ENCODE results near the gene CIZ1. TPM values are rescaled to one million over a fixed set of nuclear protein-coding genes. Genes with fewer than 3 reads are reported as not detected.

The CIZ1 gene
- total and polyA plus RNA-seq, 9 of the 15 experiments (the other 6 are each of a cell fraction or from before 2014, with no cell fraction given), result 6.6 to 329 (median 87.8) TPM

DNA sequence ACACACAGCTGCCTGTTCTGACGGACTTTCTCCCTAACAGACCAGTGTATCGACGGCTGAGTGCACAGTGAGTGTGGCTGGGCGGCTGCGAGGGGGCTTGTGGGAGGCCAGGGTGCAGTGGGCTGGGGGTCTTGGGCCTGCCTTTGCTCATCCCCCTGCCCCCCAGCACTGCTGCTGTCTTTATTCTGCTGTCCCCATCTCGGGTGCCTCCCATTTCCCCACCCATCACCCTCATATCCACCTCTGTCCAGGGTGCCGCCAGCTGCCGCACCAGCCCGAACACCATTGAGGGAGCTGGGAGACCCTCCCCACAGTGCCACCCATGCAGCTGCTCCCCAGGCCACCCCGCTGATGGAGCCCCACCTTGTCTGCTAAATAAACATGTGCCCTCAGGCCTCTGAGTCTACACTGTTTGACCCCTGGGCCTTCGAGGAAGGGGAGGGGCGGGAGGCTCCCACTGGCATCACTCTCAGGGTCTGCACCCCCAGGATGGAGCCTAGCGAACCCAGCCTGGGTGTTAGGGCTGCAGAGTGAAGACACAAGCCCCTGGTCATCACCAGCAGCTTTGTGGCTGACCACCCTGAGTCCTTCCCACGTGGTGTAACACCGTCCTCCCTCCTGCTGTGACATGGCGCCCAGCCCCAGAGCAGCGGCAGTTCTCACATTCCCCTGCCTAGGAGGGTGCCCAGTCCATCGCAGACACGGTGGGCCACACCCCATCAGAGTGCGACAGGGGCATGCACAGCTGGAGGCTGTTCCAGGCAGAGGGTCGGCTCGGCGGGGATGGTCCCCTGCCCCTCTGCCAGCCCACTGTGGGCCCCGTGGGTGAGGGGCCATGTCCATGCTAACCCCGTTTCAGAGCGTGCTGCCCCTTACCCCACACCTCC, 38.1 kb downstream of the CIZ1 start (continued):
- TF ChIP-seq ZNF134 (CRISPR knock-in tag; conservative IDR thresholded peaks at IDR 0.05), result peak; percentile 60; the same call in 1 of the 2 replicates

GRCh38 chr9:128152133-128153059, 39.0 kb downstream of the CIZ1 start:
- Histone ChIP-seq H3K79me2 (ENCODE audit: control insufficient read depth, insufficient read depth, low read length) (no peaks in the 10 kb centered on the region), H3K4me1 (replicated peaks in 1 of 2; ENCODE audit: control insufficient read depth in 2 of 2, insufficient read depth in 2 of 2, low read length in 2 of 2) (peaks cover 17 to 61% of the 10 kb centered on the region in 2 experiments), H3K4me3 (no peak overlapping the region), H3K27ac (ENCODE audit: extremely low read depth, low read depth, low read length) (no peak overlapping the region), H3K9me3 (replicated peaks; ENCODE audit: control insufficient read depth, insufficient read depth, low read depth, low read length) (no peaks in the 10 kb centered on the region), H3K36me3 (ENCODE audit: control insufficient read depth, insufficient read depth, low read length) (no peaks in the 10 kb centered on the region), H3K9ac (ENCODE audit: insufficient read depth in 1 of 2, low read depth in 2 of 2, low read length in 2 of 2) (peak overlapping the region in 1 of 2 experiments; percentile 82; a peak in 2 of 4 replicates), H2AFZ (ENCODE audit: low read depth, low read length) (0 out of 2 replicates have a peak overlapping the region, but pooled peaks have one; percentile 1), H3K9me1 (ENCODE audit: control insufficient read depth, insufficient read depth, low read length) (peaks cover 8% of the 10 kb centered on the region), H3K27me3 (ENCODE audit: control insufficient read depth in 2 of 2, insufficient read depth in 2 of 2, low read length in 2 of 2) (no peaks in the 10 kb centered on the region), H3K4me2 (ENCODE audit: insufficient read depth, low read length) (no peak overlapping the region), H4K20me1 (replicated peaks; ENCODE audit: control insufficient read depth, insufficient read depth, low read length) (no peaks in the 10 kb centered on the region)
- in situ Hi-C loops (cut with MboI) (no loop called here), intact Hi-C loops (cut with micrococcal nuclease) (no loop called here)
- DNase-seq (ENCODE audit: extremely low read depth in 1 of 4, low spot score in 3 of 4) (peak in 3 of 4 experiments; percentile 11 to 24 (median 19)), ATAC-seq (no peak), FAIRE-seq (no peak)
- CTCF ChIA-PET (ENCODE audit: low intra/inter-chr PET ratio), result no interaction called here
- TF ChIP-seq MCM3 (IDR thresholded peaks at IDR 0.05) (0 out of 2 replicates have a peak, but pooled peaks have one; percentile 33), ZNF583 (CRISPR knock-in tag; IDR thresholded peaks at IDR 0.05) (no peak)
- BruUV-seq (replicated peaks), result no TSS peak
- WGBS (ENCODE audit: insufficient coverage, low coverage, missing lambda C conversion rate), result 68% methylated on average over 13 of the region's 13 CpGs
- POLR2A ChIA-PET, result interaction anchor here (0.5 to 3.6 kb wide), 6 partner anchors 9 to 206 kb away, joined by 3 to 37 read pairs (median 3); partner anchors contain the start of gene BBLN

All from K562 (cell line).